Measurements from ENCODE around the gene C1orf226.

The C1orf226 gene

DNA sequence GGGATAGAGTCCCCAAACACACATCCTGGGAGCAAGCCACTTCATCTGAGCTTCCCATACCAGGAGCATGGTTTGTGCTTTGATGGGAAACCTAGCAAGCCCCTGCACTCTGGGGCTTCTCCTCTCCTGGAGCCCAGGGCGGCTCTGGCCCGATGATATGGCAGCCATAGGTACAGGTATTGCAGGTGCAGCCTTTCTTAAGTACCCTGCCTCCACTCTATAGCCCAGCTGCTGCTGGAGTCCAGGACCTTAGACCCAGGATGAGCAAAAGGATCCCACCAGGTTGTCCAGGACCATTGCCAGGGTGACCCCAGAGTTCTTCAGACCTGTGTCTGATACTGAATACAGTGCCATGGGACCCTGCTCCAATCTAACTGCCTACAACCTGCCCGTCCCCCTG, 4.2 kb downstream of the C1orf226 start:
- no peak for DNase-seq

DNA sequence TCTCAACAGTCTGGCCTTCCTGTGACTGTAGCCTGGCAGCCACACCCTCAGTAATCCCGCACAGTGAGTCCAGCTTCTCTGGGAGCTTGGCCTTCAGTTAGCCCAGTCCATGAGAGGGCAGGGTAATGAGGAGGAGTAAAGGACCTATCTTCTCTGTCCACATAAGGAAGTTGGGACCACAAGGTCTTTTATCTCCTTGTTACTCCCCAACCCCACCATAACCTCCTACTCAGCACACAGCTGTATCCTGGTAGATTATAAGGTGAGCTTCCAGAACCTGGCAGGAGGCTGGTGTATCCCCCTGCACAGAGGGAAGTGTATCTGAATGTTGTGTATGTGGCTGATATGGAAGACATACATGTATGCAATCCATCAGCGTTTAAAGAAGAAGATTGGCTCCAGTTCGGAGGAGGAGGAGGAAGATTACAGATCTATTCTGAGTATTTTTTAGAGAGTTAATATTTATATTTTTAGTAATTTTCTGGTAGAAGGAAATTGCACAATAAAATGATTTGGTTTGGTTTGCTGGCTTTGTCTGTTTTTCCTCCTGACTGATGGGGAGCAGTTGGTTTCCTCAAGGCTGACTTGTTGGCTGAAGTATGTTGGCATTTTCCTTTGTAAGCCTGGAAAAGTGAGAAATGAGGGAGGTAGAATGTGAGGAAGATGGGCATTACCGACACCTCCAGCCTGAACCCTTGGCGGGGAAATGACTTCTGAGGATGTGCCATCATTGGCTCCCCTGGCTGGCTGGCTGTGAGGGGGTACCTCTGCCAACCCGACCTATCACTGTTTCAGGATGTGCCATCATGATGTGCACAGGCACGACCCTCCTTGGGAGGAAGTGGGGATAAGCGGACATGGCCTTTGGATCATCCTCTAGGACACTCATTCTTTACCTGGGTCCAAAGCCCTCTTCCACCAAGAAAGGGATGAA, 5.0 kb downstream of the C1orf226 start:
- no peak for DNase-seq

DNA sequence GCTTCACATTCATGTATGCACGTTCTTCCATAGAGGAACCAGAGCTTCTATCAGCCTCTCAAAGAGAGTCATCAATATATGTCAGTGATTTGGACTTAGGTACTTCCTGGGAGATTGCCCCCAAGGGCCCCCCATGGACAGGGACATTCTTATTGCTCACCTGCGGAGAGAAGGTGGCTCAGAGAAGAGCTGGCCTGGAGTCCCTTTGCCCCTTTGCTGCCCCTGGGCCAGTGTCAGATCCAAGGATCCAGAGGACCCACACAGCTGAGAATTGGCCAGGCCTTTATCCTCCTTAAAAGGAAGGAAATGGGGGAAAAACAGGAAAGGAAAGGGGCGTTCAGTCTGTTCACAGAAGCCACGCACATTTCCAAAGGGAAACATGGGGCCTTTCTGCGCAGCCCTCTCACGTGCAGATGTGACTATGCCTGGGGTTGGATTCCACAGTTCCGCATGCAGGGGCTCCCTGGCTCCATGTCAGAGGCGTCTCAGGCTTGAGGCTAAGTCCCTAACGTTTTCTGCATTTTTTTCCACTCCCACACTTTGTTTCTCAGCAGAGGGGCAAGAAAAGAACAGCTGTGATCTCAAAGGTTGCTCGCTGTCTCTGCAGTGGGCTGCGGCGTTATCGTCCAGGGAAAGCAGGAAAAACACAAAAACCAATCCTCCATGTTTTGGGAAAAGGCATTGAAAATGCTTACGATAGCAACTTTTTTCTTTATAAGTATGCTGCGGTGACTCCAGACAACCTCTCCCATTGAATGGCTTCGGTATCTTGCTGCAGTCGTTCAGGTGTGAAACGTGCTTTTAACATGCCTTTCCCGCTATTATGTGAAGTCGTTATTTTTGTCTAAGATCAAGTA, 5.9 kb downstream of the C1orf226 start:
- DNase-seq: peak; percentile 15

DNA sequence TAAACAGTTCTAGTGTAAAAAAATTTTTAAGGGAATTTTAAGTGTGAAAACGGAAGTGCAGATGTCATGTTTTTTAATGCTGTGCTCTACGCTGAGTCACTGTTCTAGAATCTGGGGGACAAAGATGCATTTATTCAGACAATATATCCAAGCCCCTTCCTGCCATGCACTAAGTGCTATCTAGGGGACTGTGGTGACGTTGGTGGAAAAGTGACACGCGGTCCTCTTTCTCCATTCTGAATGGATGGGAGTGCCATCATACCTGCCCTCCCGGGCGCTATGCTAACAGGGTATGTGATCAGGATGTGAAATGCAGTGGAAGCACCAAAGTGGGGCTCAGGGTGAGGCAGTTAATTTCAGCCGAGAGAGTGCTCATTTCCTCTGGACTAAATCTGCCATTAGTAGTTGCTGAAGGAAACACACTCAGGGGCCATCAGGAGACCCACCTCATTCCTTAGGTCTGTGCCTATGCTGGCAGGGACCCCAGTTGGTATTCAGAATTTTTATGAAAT, 6.6 kb downstream of the C1orf226 start:
- no peak for DNase-seq

DNA sequence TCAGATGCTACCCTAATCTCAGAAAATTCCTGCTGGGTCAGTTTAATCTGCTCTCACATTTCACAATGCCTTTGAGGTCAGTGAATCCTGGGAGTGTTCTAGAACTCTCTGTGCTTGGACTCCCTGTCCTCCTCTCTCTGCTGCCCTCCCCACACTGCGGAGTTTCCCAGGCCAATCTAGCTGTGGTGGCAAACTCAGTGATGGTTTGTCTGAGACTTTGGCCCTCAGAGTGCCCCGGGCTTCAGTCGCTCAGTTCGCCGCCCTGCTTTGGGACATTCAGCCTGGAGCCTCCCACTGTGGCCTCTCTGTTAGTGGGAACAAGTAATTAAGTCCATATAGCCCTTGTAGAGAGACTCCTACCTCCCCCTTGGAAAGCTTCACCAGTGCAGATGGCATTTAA, 7.1 kb downstream of the C1orf226 start:
- DNase-seq: no peak

DNA sequence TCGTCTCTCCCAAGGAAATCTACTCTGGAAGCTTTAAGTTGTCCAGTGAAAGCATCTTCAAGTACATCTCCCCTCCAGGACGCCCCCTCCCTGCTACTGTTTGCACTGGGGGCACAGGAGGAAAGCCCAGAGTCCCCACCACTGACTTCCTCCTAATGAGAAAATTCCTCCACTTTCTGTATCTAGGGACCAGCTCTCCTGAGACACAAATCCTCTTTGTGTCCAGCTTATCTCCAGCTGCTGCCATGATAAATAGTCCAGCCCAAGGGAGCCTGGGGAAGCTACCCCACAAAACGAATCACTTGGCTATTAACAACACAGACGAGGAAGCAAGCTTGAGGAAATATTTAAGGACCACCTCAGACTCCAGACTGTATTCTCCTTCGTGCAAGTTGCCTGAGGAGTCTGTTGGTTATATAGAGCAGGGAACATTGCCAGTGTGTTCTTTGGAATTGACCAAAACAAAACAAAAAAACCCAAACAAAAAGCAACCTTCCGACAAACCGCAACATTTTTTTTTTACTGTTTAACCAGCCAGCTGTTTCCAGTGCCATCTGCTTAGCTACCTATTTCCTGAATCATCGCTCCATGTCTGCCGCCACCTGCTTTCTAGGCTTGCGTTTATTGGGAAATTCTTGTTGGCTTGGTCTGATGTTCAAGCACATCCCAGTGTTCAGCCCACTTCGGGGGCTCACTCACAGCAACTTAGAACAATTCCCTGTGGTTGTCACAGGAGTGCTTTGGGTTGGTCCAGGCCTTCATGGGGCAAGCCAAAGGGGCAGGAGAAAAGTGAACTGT, 7.7 kb downstream of the C1orf226 start:
- DNase-seq: no peak

DNA sequence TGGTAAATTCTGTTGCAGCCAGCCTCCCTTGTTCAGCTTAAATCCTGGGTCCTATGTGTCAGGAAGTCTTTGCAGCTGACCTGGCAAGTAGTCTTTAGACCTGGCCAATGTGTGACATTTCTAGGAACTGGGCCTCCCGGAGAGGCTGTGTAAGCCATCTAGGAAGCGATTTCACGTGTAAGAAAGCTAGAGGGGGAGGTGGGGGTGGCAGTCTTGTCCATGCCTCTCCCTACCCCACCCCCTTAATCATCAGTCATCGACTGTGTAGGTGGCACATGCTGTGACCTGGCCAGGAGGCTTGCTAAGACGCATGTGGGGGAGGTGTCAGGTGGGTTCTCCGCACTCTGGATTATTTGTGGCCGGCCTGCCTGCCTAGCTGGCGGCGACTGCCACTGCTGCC, 8.4 kb downstream of the C1orf226 start:
- no peak for DNase-seq

DNA sequence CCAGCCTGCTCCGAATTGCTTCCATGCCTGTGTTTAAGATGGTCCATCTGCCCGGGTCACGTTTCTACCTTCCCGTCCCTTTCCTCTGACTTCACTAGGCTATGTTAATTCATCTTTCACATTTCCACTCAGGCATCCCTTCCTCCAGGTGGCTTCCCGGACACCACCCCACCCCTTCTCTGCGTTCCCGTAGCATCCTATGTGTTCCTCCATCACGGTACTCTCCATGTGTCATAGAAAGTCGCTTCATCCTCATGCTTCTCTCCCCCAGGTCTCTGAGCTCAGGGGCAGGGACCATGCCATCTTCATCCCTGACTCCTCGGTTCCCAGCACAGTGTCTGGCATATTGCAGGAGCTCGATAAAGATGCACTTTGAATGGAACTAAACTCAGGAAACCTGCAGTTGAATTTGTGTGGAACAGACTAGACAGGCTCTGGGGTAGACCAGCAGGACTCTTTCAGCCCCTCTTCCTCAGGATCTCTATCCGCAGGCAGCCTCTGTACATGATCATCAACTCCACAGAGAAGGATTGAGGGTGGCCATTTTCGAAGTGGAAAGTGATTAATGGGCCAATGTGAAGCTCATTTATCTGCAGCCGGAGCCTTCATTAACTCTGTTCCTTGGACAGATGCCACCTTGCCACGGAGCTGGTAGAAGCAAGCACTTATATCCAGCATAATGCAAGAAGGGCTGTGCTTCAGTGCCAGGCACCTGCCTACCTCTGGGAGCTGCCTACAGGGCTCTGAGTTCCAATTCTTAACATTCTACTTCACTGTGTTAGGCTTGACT, 9.1 kb downstream of the C1orf226 start:
- peak; percentile 30 for DNase-seq

DNA sequence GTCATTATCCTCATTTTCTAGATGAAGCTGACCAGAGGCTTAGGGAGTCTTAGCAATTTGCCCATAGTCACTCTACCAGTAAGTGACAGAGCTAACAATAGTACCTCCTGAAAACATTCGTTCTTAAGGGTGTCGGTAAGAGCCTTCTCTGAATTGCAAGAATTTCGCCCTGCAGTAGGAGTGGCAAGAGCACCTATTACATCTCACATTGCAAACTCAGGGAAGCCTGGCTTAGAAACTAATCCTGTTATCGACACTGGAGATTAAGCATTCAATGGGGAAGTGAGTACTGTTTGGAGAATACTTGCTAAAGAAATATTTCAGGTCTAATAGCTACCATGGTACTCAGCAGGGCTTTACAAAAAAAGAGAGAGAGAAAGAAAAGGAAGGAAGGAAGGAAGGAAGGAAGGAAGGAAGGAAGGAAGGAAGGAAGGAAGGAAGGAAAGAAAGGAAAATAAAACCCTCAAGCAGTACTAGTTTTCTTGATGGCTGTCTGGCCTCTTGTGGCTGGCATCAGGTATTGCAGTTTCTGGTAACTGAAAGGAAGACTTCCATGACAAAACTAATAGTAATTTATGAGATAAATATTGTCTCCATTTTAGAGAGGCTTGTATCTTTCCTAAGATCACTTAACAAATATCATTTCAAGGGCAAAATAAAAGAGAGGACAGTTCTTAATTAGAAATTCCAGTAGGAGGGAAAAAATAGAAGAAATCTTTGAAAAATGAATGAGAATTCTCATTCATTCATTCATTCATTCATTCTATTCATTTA, 10.4 kb downstream of the C1orf226 start:
- peak; percentile 57 for DNase-seq

DNA sequence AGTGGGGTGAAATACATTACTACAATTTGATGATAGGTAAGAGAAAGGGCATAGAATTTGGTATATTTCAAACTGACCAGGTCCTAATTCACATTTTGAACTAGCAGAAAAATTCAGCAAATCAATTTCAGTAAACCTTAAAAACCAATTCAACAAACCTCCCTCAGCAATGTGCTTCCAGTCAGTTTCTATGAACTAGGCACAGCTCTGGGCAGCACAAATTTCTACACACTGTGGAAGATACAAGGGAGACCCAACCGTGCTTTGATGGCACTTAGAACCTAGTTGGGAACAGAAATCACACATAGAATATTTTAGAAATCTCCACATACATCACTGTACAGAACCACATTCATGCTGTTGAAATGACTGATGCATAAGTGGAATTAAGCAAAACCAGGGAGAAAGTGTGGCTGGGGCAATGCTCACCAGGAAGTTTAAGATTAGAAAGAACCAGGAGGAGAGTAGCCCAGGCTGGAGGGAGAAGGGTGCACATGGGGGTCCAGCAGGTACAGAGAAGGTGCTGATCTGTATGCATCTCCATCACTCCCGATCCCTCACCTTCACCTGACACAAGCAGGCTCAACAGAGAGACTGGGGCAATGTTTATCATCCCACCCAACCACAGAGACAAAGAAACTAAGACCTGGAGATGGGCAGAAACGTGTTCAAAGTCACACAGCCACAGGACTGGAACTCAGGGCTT, 14.8 kb downstream of the C1orf226 start:
- no peak for DNase-seq

DNA sequence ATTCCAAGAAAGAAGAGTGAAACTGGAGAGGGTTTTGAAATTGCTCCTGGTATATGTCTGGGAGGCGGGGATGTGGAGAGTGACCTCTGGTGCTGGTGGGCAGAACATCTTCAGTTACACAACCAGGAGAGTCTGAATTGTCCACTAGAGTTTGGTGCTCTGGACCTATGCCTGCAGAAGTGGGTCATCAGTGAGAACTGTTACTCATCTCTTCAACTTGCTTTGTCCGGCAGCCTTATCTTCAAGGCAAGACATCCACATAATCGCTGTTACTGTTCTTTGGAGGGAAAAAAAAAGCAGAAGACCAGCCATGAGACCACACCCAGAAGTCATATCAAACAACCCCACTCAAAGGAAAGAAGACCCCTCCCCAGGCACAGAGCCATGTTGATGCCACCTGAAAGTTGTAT, 15.5 kb downstream of the C1orf226 start:
- no peak for DNase-seq

DNA sequence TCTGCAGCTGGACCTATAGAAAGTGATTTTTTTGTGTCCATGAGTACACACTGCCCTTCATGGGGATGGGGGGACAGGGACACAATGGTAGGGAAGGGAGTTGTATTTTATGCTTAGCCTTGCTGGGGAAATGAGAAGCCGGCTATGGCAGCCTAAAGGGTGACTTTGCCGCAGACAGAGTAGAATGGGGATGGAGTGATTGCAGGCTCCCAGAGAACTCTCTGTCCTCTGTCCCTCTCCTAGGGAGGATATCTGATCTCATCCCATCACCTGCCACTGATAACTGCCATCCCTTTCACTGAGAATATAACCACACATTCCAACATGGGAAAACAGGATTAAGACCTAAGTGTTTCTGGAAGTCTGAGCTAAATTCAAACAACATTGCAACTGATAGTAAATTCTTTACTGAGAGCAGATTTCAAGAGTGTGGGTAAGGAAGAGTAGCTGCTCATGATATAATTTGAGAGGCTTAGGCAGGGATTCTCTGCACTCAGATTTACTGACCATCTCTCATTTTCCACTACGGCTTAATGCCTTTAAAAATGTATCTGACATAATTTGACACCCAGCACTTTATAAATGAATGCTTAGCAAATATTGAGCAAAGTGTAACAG, 16.5 kb downstream of the C1orf226 start:
- no peak for DNase-seq

DNA sequence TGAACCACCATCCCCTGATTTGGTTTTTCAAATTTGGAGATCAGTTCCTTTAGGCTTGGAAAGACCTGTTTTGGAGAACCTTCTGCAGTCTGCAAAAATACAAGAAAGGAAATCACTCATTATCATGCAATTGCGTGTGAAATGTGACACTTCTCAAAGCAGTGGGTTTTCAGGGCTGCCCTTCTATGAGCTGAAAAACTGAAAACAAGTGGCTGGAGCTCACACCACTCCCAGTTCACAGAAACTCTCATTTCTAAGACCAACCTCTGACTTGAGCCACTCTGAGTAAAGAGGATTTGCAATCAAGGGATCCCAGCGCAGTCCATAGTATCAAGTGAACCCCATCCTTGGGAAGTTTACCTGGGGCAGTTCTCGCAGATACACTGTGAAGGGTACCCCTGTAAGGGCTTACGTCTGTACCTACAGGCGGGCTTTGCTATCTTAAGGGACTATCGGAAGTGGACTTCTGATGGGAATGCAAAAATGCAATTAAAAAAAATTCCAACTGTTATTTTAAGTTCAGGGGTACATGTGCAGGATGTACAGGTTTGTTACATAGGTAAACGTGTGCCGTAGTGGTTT, 17.6 kb downstream of the C1orf226 start:
- DNase-seq: no peak

DNA sequence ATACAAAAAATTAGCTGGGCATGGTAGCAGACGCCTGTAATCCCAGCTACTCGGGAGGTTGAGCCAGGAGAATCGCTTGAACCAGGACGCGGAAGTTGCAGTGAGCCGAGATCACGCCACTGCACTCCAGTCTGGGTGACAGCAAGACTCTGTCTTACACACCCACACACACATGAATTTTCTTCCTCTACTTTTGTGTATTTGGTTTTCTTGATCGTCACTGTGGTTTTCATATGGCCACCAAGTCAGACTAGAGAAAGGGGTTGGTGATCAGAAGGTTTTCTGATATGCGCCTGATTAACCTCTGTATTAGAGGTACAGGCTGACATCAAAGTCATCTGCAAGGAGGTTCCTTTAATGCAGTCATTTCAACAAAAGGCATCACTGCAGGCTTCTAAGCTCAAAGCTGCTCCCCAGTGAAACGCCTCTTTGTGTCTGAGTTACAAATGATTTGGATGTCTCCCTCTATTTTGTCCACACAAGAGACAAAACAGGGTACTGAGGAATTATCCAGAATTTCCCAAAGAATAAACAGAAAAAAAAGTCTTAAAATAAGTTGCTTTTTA, 19.3 kb downstream of the C1orf226 start:
- DNase-seq: no peak

DNA sequence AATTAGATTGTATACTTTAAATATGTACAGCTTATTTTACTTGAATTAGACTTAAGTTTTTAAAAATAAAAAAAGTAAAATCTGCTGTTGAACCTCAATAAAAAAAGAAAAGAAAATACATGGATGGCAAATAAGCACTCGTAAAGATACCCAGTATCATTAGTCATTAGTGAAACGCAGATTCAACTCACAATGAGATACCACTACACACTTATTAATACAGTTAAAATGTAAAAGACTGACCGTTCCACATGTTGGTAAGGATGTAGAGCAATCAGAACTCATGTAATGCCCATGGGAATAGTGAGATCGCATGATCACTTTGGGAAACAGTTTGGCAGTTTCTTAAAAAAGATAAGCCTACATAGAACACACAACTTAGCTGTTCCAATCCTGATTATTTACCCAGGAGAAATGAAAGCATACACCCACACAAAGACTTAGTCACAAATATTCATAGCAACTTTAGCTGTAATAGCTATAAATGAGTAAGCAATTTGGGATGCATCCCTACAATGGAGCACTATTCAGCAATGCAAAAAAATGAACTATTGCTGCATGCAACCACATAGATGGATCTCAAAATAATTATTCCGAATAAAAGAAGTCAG, 23.1 kb downstream of the C1orf226 start:
- no peak for DNase-seq

DNA sequence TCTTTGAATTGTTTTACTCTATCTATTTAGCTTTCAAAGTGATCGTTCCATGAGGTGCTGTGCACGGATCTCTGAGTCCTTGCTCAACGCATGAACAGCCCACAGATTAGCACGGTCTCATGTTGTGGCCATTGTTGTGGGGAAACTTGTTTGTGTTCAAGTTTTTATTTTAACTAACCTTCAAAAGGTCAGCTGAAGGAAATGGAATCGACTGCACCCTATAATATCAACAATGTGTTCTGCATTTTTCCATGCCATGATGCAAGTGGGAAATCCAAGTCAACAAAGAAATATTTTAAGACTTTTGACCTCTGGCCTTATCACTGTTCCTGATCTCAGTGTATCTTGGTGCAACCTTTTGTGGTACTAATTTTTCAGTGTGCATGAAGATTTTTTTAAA, 24.3 kb downstream of the C1orf226 start:
- DNase-seq: no peak

DNA sequence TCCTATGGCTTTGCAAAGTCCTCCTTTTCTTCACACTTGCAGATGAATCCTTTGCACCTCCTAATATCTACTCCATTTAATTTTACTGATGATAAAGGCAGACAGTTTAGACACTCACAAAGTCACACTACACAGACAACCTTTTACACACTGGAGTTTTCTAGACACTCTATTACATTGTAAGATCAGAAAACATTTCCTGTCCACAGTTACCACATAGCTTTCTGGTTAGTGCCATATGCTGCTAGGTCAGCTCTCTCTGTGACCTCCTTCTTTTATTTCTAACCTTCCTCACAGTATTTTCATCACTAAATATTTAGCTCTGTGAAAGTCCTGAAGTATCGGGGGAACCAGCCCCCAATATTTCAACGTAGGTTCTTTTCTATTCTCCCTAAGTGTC, 25.3 kb downstream of the C1orf226 start:
- DNase-seq: no peak

DNA sequence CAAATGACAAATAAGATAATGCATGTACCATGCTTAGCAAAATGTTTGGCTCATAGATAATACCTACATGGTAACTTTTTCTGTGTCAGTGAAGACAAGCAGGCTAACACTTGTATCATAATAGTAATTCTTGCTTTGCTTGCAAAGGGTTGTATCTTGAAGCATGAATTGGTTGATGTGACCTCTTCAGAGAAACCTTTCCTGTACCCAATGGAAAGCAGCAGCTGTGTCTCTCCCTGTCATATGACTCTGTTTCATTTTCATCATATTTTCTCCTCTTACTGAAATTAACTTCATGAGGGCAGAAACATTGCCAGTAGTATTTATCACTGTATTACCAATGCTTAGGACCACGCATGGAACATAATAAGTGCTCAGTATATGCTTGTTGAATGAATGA, 26.0 kb downstream of the C1orf226 start:
- no peak for DNase-seq

DNA sequence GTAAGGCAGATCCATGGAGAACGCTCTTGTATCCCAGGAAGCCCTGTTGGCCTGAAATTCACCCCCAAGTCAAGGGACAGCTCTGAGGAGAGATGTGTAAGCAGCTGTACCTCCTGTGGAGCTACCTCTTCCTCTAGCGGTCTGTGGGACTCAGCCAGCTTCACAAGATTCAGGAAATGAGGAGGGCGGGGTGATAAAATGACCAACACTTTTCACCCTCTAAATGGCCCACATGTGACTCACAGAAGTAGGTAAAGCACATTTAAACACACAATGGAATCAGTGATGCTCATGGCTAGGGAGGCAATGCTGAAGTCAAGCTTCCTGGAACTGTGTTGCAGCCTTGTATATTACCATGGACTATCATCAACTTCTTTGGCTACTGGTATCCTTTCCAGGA, 30.5 kb downstream of the C1orf226 start, which contains the start of gene SH2D1B:
Gene SH2D1B, minus strand, starts transcription at position 135 of the 400 bp plus-strand sequence. Its CDS starts 120 bp downstream, at position 15.
- DNase-seq: no peak

Measured in DMS79 treated with DMSO at 0.1 percent for 48 hours (cell line).